ENCODE results near the gene LACTBL1.

The LACTBL1 gene

GRCh38 chr1:22966309-22966708 is 6.4 kb downstream of the LACTBL1 start:
- in situ Hi-C loops (cut with HindIII; ENCODE audit: low sequenced_read_pairs) = no loop called here
- TF ChIP-seq CTCF (IDR thresholded peaks at IDR 0.05; ENCODE audit: low read depth, low read length, missing control alignments) = no peak
- H3K4me3 ChIP-seq (ENCODE audit: low read depth, low read length) = no peak overlapping the region
- no peak for DNase-seq (ENCODE audit: low read depth)

GRCh38 chr1:22963044-22963677 is 9.5 kb downstream of the LACTBL1 start:
- TF ChIP-seq CTCF (IDR thresholded peaks at IDR 0.05; ENCODE audit: low read depth, low read length, missing control alignments) = no peak
- in situ Hi-C loops (cut with HindIII; ENCODE audit: low sequenced_read_pairs) = no loop called here
- H3K4me3 ChIP-seq (ENCODE audit: low read depth, low read length) = no peak overlapping the region
- DNase-seq (ENCODE audit: low read depth) = no peak

GRCh38 chr1:22962558-22962957 is 10.1 kb downstream of the LACTBL1 start:
- no peak for DNase-seq (ENCODE audit: low read depth)
- H3K4me3 ChIP-seq (ENCODE audit: low read depth, low read length) = no peak overlapping the region
- TF ChIP-seq CTCF (IDR thresholded peaks at IDR 0.05; ENCODE audit: low read depth, low read length, missing control alignments) = no peak
- in situ Hi-C loops (cut with HindIII; ENCODE audit: low sequenced_read_pairs) = no loop called here

GRCh38 chr1:22959545-22960360 is 12.9 kb downstream of the LACTBL1 start:
- in situ Hi-C loops (cut with HindIII; ENCODE audit: low sequenced_read_pairs) = no loop called here
- H3K4me3 ChIP-seq (ENCODE audit: low read depth, low read length) = no peak overlapping the region
- no peak for TF ChIP-seq CTCF (IDR thresholded peaks at IDR 0.05; ENCODE audit: low read depth, low read length, missing control alignments)
- no peak for DNase-seq (ENCODE audit: low read depth)

GRCh38 chr1:22958556-22958955 is 14.1 kb downstream of the LACTBL1 start:
- in situ Hi-C loops (cut with HindIII; ENCODE audit: low sequenced_read_pairs) = no loop called here

GRCh38 chr1:22957066-22957465 is 15.6 kb downstream of the LACTBL1 start:
- TF ChIP-seq CTCF (IDR thresholded peaks at IDR 0.05; ENCODE audit: low read depth, low read length, missing control alignments) = no peak
- no peak overlapping the region for H3K4me3 ChIP-seq (ENCODE audit: low read depth, low read length)
- DNase-seq (ENCODE audit: low read depth) = no peak
- in situ Hi-C loops (cut with HindIII; ENCODE audit: low sequenced_read_pairs) = no loop called here

More at GRCh38 chr1:22958556-22958955, 14.1 kb downstream of the LACTBL1 start:
- no peak for DNase-seq (ENCODE audit: low read depth)
- TF ChIP-seq CTCF (IDR thresholded peaks at IDR 0.05; ENCODE audit: low read depth, low read length, missing control alignments) = no peak
- H3K4me3 ChIP-seq (ENCODE audit: low read depth, low read length) = no peak overlapping the region

Measured in astrocyte of the cerebellum (primary cell).